ENCODE data around the gene BMP4. TPM values are rescaled to one million over a fixed set of nuclear protein-coding genes. Genes with fewer than 3 reads are reported as not detected.

The BMP4 gene
- total RNA-seq, 1 experiment from 2014 or later: 12.2 TPM

DNA sequence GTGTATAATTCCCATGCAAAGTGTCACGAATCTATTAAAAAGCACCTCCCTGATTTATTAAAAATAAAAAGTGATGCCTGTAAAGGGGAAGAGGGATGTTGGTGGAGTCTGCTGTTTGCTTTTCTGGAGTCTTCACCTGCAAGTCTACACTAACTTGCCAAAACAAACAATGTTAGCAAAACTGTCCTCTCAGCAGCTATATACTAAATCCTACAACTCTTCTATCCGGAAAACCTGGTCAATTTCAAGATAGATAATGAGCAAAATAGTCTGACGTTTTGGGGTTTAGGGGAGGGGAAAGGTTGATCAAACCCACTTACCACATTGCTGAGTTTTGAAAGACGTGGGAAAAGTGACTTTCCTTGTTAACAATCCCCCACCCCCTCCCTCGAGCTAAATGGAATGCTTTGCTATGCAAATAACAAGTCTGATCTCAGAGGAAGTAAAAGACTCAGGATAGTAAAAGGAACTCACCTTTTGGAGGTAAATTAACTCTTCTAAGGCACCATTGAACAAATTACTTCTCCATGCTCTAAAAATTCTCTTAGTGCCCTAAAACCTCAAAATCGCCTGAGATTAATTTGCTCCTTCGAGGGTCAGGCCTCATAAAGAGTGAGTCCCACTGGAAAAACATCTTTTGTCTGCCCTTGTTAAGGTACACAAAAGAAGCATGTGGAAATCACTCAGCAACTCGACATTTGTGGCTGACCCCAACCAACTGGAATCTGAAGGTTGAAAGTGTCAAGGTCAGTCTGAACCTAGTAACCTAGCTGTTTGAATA, 13.5 kb downstream of the BMP4 start:
- Mint-ChIP-seq H3K27ac (peak overlapping the region; percentile 72 to 91 (median 80); a peak in 6 of 7 replicates), H3K9me3 (no peaks in the 10 kb centered on the region; a peak in 1 of 5 replicates)

More for the DNA sequence above, 13.5 kb downstream of the BMP4 start:
- no peak overlapping the region; a peak in 2 of 5 replicates for H3K4me3 Mint-ChIP-seq
- no peaks in the 10 kb centered on the region for H3K9me3 ChIP-seq (ENCODE audit: control insufficient read depth, low read depth, low read length)
- H2BK15ac ChIP-seq (ENCODE audit: low read depth, low read length): no peak overlapping the region
- H3K4me1 ChIP-seq (ENCODE audit: insufficient read depth, low read length): peaks cover 19% of the 10 kb centered on the region; the same call in 1 of the 2 replicates
- no peak overlapping the region for H2BK120ac ChIP-seq (ENCODE audit: low read depth, low read length, poor library complexity, severe bottlenecking)
- peaks cover 27% of the 10 kb centered on the region for H3K27me3 Mint-ChIP-seq (ENCODE audit: low read depth)
- H4K91ac ChIP-seq (ENCODE audit: insufficient read length, low read depth, low read length): no peak overlapping the region
- H2BK20ac ChIP-seq (ENCODE audit: low read depth, low read length, poor library complexity, severe bottlenecking): no peak overlapping the region
- peak overlapping the region; percentile 33 for H3K4me2 ChIP-seq (ENCODE audit: insufficient read depth, insufficient read length, low read length)
- H3T11ph ChIP-seq (ENCODE audit: low read length): peak overlapping the region; percentile 70
- no peaks in the 10 kb centered on the region for H3K36me3 Mint-ChIP-seq (ENCODE audit: insufficient read depth in 1 of 3, low read depth in 3 of 3)
- H3K18ac ChIP-seq (ENCODE audit: insufficient read length, low read depth, low read length): no peak overlapping the region
- TF ChIP-seq, protein P1, sequence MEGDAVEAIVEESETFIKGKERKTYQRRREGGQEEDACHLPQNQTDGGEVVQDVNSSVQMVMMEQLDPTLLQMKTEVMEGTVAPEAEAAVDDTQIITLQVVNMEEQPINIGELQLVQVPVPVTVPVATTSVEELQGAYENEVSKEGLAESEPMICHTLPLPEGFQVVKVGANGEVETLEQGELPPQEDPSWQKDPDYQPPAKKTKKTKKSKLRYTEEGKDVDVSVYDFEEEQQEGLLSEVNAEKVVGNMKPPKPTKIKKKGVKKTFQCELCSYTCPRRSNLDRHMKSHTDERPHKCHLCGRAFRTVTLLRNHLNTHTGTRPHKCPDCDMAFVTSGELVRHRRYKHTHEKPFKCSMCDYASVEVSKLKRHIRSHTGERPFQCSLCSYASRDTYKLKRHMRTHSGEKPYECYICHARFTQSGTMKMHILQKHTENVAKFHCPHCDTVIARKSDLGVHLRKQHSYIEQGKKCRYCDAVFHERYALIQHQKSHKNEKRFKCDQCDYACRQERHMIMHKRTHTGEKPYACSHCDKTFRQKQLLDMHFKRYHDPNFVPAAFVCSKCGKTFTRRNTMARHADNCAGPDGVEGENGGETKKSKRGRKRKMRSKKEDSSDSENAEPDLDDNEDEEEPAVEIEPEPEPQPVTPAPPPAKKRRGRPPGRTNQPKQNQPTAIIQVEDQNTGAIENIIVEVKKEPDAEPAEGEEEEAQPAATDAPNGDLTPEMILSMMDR (conservative IDR thresholded peaks at IDR 0.05): no peak
- no peak overlapping the region for H2BK12ac ChIP-seq (ENCODE audit: insufficient read length, low read depth, low read length)
- WGBS (ENCODE audit: extremely low coverage, insufficient read length, low lambda C conversion rate): no CpG with 5 or more reads among the region's 8 CpGs
- peaks cover 52 to 60% of the 10 kb centered on the region in 2 experiments for H3K4me1 Mint-ChIP-seq
- H3K23me2 ChIP-seq (ENCODE audit: insufficient read length, low read depth, low read length, poor library complexity, severe bottlenecking): peaks cover 12% of the 10 kb centered on the region
- H2AFZ ChIP-seq (ENCODE audit: low read length): no peak overlapping the region
- no peak overlapping the region for H3K14ac ChIP-seq (ENCODE audit: insufficient read depth, low read length)
- H3K9ac ChIP-seq (ENCODE audit: extremely low read depth, insufficient read length, low read length): no peak overlapping the region
- DNase-seq: no peak
- H3K27ac ChIP-seq (ENCODE audit: insufficient read length, low read depth, low read length): peak overlapping the region; percentile 24
- H4K8ac ChIP-seq (replicated peaks; ENCODE audit: insufficient read length, low read depth, low read length): no peak overlapping the region
- H3K56ac ChIP-seq (ENCODE audit: insufficient read length, low read depth, low read length): no peak overlapping the region
- no peaks in the 10 kb centered on the region for H3K79me1 ChIP-seq (ENCODE audit: insufficient read depth, low read depth, low read length, poor library complexity, severe bottlenecking)
- no peak overlapping the region for H2AK5ac ChIP-seq (ENCODE audit: insufficient read length, low read length)
- H4K20me1 ChIP-seq (ENCODE audit: control insufficient read depth, insufficient read depth, insufficient read length): no peaks in the 10 kb centered on the region
- H3K23ac ChIP-seq (ENCODE audit: insufficient read length, low read depth, low read length): no peak overlapping the region
- no peak overlapping the region for H4K5ac ChIP-seq (ENCODE audit: insufficient read length, low read depth, low read length)
- H3K4ac ChIP-seq (ENCODE audit: low read depth, low read length): no peak overlapping the region
- H3K79me2 ChIP-seq (ENCODE audit: insufficient read depth, low read length): 0 out of 2 replicates have a peak, but pooled peaks cover 2% of the 10 kb centered on the region
- H2BK5ac ChIP-seq (ENCODE audit: insufficient read length, low read length): no peak overlapping the region
- peaks cover 17% of the 10 kb centered on the region; the same call in 1 of the 2 replicates for H3K27me3 ChIP-seq (ENCODE audit: insufficient read depth, low read length)

Measured in H9 (cell line).